Endothelial cell of umbilical vein (primary cell): ENCODE results near the gene CNOT4. TPM values are rescaled to one million over a fixed set of nuclear protein-coding genes. Genes with fewer than 3 reads are reported as not detected.

Experiments used
- BruUV-seq: library from RNA; stranded (reverse); fragments of 400-500 nt; replicated peaks from 2 replicates; lab custom pipeline; 2021; lab: Mats Ljungman, UMichigan
- CTCF ChIA-PET: fragments of 300-600, 350-600 bp; sonication (Branson Sonifier 250); formaldehyde crosslinking; loops from one replicate; lab custom pipeline; 2021; ENCODE audit warnings: antibody characterized with exemption, inconsistent platforms; lab: Charles Lee
- POLR2A ChIA-PET: fragments of 300-600, 350-600 bp; sonication (Branson Sonifier 250); formaldehyde crosslinking; loops from one replicate; lab custom pipeline; 2021; ENCODE audit warnings: antibody characterized with exemption, inconsistent platforms; lab: Charles Lee
- DNase-seq: peaks from one replicate; pipeline ENCODE4 v3.0.0-alpha.2; 2011; ENCODE audit warnings: low read depth, low spot score
- FAIRE-seq: peaks from 2 replicates; lab custom pipeline; 2011; peaks lifted over from hg19 to GRCh38; lab: Jason Lieb, UNC
- H2AFZ ChIP-seq: 2 replicates; pipeline ENCODE4 v1.6.0; 2012; ENCODE audit warnings: low read depth, low read length, control low read depth, inconsistent platforms
- H3K27ac ChIP-seq: 2 replicates; pipeline ENCODE4 v1.5.1; 2011; ENCODE audit warnings: low read depth, mild to moderate bottlenecking, control low read depth, low read length, moderate library complexity; ENCODE audit not compliant: insufficient read depth
- H3K27me3 ChIP-seq, 2 experiments: 2 replicates each; pipeline versions ENCODE4 v1.6.0 to v1.6.1; 2011; ENCODE audit warnings: low read length in 2 of 2, mixed read lengths in 1 of 2; ENCODE audit not compliant: control insufficient read depth in 2 of 2, insufficient read depth in 2 of 2
- H3K36me3 ChIP-seq, 2 experiments: 2 replicates in 1 of 2; 3 replicates in 1 of 2; pipeline ENCODE4 v1.5.1; 2011; ENCODE audit warnings: low read length in 2 of 2, mild to moderate bottlenecking in 1 of 2, moderate library complexity in 1 of 2; ENCODE audit not compliant: control insufficient read depth in 2 of 2, insufficient read depth in 2 of 2; ENCODE audit errors: extremely low read depth in 1 of 2
- H3K4me1 ChIP-seq: 3 replicates; pipeline ENCODE4 v1.5.1; 2011; ENCODE audit warnings: mild to moderate bottlenecking, low read length; ENCODE audit not compliant: control insufficient read depth, insufficient read depth; ENCODE audit errors: extremely low read depth
- H3K4me2 ChIP-seq: 2 replicates; pipeline ENCODE4 v1.6.1; 2011; ENCODE audit warnings: low read length, control low read depth, mixed read lengths; ENCODE audit not compliant: insufficient read depth
- H3K4me3 ChIP-seq, 3 experiments: fragments of 200-600 bp in 1 of 3; sonication (generic), shearing (Covaris generic) in 1 of 3; replicated peaks in 1 of 3; 2 replicates each; pipeline ENCODE4 v1.5.1; 2011 to 2016; ENCODE audit warnings: control low read depth in 3 of 3, low read length in 3 of 3, mild to moderate bottlenecking in 2 of 3, inconsistent platforms in 1 of 3, low read depth in 1 of 3, moderate library complexity in 1 of 3; ENCODE audit not compliant: insufficient read depth in 1 of 3
- H3K79me2 ChIP-seq: 2 replicates; pipeline ENCODE4 v1.6.0; 2012; ENCODE audit warnings: low read length, inconsistent platforms; ENCODE audit not compliant: control insufficient read depth, insufficient read depth
- H3K9ac ChIP-seq: replicated peaks from 2 replicates; pipeline ENCODE3; 2011; ENCODE audit warnings: low read length, control low read depth; ENCODE audit not compliant: insufficient read depth; ENCODE audit errors: extremely low read depth
- H3K9me1 ChIP-seq: replicated peaks from 3 replicates; pipeline ENCODE4 v1.6.0; 2011; ENCODE audit warnings: mild to moderate bottlenecking, low read length; ENCODE audit not compliant: control insufficient read depth, insufficient read depth; ENCODE audit errors: extremely low read depth
- H3K9me3 ChIP-seq: replicated peaks from 2 replicates; pipeline ENCODE4 v1.5.1; 2012; ENCODE audit warnings: low read length, inconsistent platforms; ENCODE audit not compliant: control insufficient read depth, insufficient read depth
- H4K20me1 ChIP-seq: replicated peaks from 2 replicates; pipeline ENCODE3; 2011; ENCODE audit warnings: mild to moderate bottlenecking, low read length; ENCODE audit not compliant: control insufficient read depth, insufficient read depth; ENCODE audit errors: extremely low read depth
- CTCF ChIP-seq, 2 donors: IDR thresholded peaks; 1 replicate in 1 of 2; 2 replicates in 1 of 2; pipeline ENCODE4 v1.5.1; 2011; ENCODE audit warnings: low read length in 2 of 2, mild to moderate bottlenecking in 2 of 2, moderate library complexity in 2 of 2, control low read depth in 1 of 2, inconsistent platforms in 1 of 2, low read depth in 1 of 2; ENCODE audit not compliant: insufficient read depth in 1 of 2; ENCODE audit errors: extremely low read depth in 1 of 2
- EZH2 ChIP-seq: IDR thresholded peaks from 2 replicates; pipeline ENCODE4 v1.6.1; 2012; ENCODE audit warnings: borderline replicate concordance, low read depth, mild to moderate bottlenecking, moderate library complexity, low read length, inconsistent platforms; ENCODE audit not compliant: severe bottlenecking
- FOS ChIP-seq: IDR thresholded peaks from 2 replicates; pipeline ENCODE4 v1.6.1; 2011; ENCODE audit warnings: mild to moderate bottlenecking, low read length, moderate library complexity, borderline replicate concordance; ENCODE audit not compliant: insufficient read depth
- GATA2 ChIP-seq: IDR thresholded peaks from 2 replicates; pipeline ENCODE4 v1.7.0; 2011; ENCODE audit warnings: low read depth, mild to moderate bottlenecking, moderate library complexity, mixed read lengths, low read length; ENCODE audit not compliant: insufficient read length, insufficient read depth
- JUN ChIP-seq: IDR thresholded peaks from 2 replicates; pipeline ENCODE4 v1.6.1; 2011; ENCODE audit warnings: borderline replicate concordance, low read depth; ENCODE audit not compliant: insufficient read length, insufficient read depth
- MAX ChIP-seq: IDR thresholded peaks from 2 replicates; pipeline ENCODE4 v1.6.1; 2011; ENCODE audit not compliant: insufficient read depth, insufficient read length
- MYC ChIP-seq: IDR thresholded peaks from one replicate; pipeline ENCODE4 v1.6.1; 2011; ENCODE audit warnings: mild to moderate bottlenecking, low read depth, low read length
- POLR2A ChIP-seq: IDR thresholded peaks from 2 replicates; pipeline ENCODE4 v1.6.1; 2012; ENCODE audit warnings: low read depth, mild to moderate bottlenecking, control low read depth, low read length
- POLR2AphosphoS5 ChIP-seq: IDR thresholded peaks from 2 replicates; pipeline ENCODE4 v1.6.1; 2012; ENCODE audit warnings: low read depth, mild to moderate bottlenecking, control low read depth, low read length, moderate library complexity; ENCODE audit not compliant: insufficient read depth
- dilution Hi-C: fragments of 300-500 bp; cut with MboI; formaldehyde crosslinking; loops from one replicate; pipeline ENCODE4 v1.15.0; 2019; ENCODE audit warnings: low sequenced_read_pairs; ENCODE audit not compliant: extremely low pct_ligation_motif_present
- intact Hi-C: fragments of 100-400 bp; cut with micrococcal nuclease; formaldehyde crosslinking; loops from one replicate; pipeline ENCODE4 v1.10.0; 2022
- polyA plus RNA-seq, 4 experiments: library from polyadenylated mRNA; depleted of rRNA in 3 of 4; stranded (reverse) in 3 of 4; unstranded in 1 of 4; fragments of >200 nt; gene quantifications; 2 replicates each; pipeline versions ENCODE4 v1.2.1 to v1.2.3, GENCODE V29; 2011 to 2012; ENCODE audit warnings: missing spikeins in 1 of 4
- total RNA-seq: library from RNA; stranded (reverse); gene quantifications from 2 replicates; pipeline ENCODE4 v1.2.3, GENCODE V29; 2021

Gene CNOT4
- total and polyA plus RNA-seq, 2 donors (not counting 3 experiments of a cell fraction or from before 2014, with no cell fraction given) = 10.3 to 21.7 TPM

- no peak overlapping the region for H3K27ac ChIP-seq
- no peaks in the 10 kb centered on the region for H4K20me1 ChIP-seq
- ChIA-PET POLR2A (no interaction called here), CTCF (interaction anchor here (1.0 to 1.9 kb wide), 3 partner anchors 11 to 16 kb away, joined by 3 to 5 read pairs (median 3); no protein-coding TSS in a partner anchor)
- H3K9me3 ChIP-seq = no peaks in the 10 kb centered on the region
- peaks cover 3% of the 10 kb centered on the region for H3K79me2 ChIP-seq
- no peak overlapping the region for H3K4me3 ChIP-seq
- intact Hi-C loops (no loop called here), dilution Hi-C loops (no loop called here)
- H3K9ac ChIP-seq = no peak overlapping the region
- no peak overlapping the region for H2AFZ ChIP-seq
- no peak overlapping the region for H3K4me2 ChIP-seq
- no TSS peak for BruUV-seq
- no peaks in the 10 kb centered on the region for H3K9me1 ChIP-seq
- no peaks in the 10 kb centered on the region for H3K27me3 ChIP-seq
- H3K4me1 ChIP-seq = peaks cover 15% of the 10 kb centered on the region
- no peak for TF ChIP-seq FOS
- TF ChIP-seq POLR2AphosphoS5 = no peak
- no peak for TF ChIP-seq CTCF (IDR thresholded peaks at IDR 0.05; ENCODE audit: extremely low read depth in 1 of 2, insufficient read depth in 1 of 2, low read depth in 1 of 2, low read length in 2 of 2)
- no peak for TF ChIP-seq MAX
- no peak for TF ChIP-seq EZH2
- TF ChIP-seq GATA2 = no peak
- no peak for TF ChIP-seq POLR2A
- TF ChIP-seq JUN = no peak
- TF ChIP-seq MYC = no peak
- no peak for FAIRE-seq
- peaks cover 2 to 7% of the 10 kb centered on the region in 2 experiments for H3K36me3 ChIP-seq
- no peak for DNase-seq
Measured at GRCh38 chr7:135411098-135411497, 98.8 kb downstream of the CNOT4 start.
